Esophagus muscularis mucosa (tissue), 4 donors: ENCODE data around the gene ZBTB4. TPM values are rescaled to one million over a fixed set of nuclear protein-coding genes. Genes with fewer than 3 reads are reported as not detected.

Experiments
- DNase-seq: peaks from one replicate; pipeline ENCODE4 v3.0.0-alpha.2; 2017; ENCODE audit errors: extremely low spot score
- H3K27ac ChIP-seq, 4 donors: fragments of 200-600 bp; sonication (generic); replicated peaks in 1 of 4; 1 replicate in 3 of 4; 2 replicates in 1 of 4; pipeline ENCODE4 v1.5.1; 2016 to 2019; ENCODE audit warnings: mild to moderate bottlenecking in 1 of 4
- H3K27me3 ChIP-seq, 4 donors: fragments of 200-600 bp; sonication (generic); one replicate each; pipeline versions ENCODE4 v1.5.1 to v1.6.0; 2016 to 2019
- H3K36me3 ChIP-seq, 4 donors: fragments of 200-600 bp; sonication (generic); one replicate each; pipeline ENCODE4 v1.5.1; 2016 to 2019
- H3K4me1 ChIP-seq, 4 donors: fragments of 200-600 bp; sonication (generic); one replicate each; pipeline ENCODE4 v1.5.1; 2016 to 2019
- H3K4me3 ChIP-seq, 4 donors: fragments of 200-600 bp; sonication (generic); 1 replicate in 2 of 4; 2 replicates in 2 of 4; pipeline ENCODE4 v1.5.1; 2016 to 2019; ENCODE audit warnings: mild to moderate bottlenecking in 4 of 4, moderate library complexity in 1 of 4
- H3K9me3 ChIP-seq, 4 donors: fragments of 200-600 bp; sonication (generic); 1 replicate in 3 of 4; 2 replicates in 1 of 4; pipeline ENCODE4 v1.5.1; 2016 to 2019
- EP300 ChIP-seq: sonication (generic); formaldehyde crosslinking; IDR thresholded peaks from one replicate; pipeline ENCODE4 v1.6.1; 2017; ENCODE audit warnings: antibody characterized with exemption
- POLR2A ChIP-seq: fragments of 450-650 bp; IDR thresholded peaks from one replicate; pipeline ENCODE4 v1.6.1; 2017; ENCODE audit warnings: antibody characterized with exemption, moderate library complexity, mild to moderate bottlenecking, low read depth
- POLR2AphosphoS5 ChIP-seq, 2 donors: sonication (generic); formaldehyde crosslinking; IDR thresholded peaks; one replicate each; pipeline ENCODE4 v1.6.1; 2017; ENCODE audit warnings: antibody characterized with exemption in 2 of 2
- WGBS: methylation state at CpG from one replicate; pipeline ENCODE4 v1.1.5; 2018; 5-methylcytosine and 5-hydroxymethylcytosine counted together
- intact Hi-C: fragments of 100-400 bp; cut with DNase I; formaldehyde crosslinking; loops from one replicate; pipeline ENCODE4 v1.15.1; 2023
- total RNA-seq, 4 donors: library from RNA; depleted of rRNA; stranded (reverse); fragments of >200 nt; gene quantifications; one replicate each; pipeline versions ENCODE4 v1.1.0 to v1.2.1, GENCODE V29; 2016
- TF ChIP-seq, protein P1 (sequence below), 3 experiments: fragments of 200-600 bp in 2 of 3; fragments of 450-650 bp in 1 of 3; sonication (generic) in 2 of 3; IDR thresholded peaks; one replicate each; pipeline ENCODE4 v1.5.1; 2017 to 2019; ENCODE audit warnings: antibody characterized with exemption in 3 of 3, mild to moderate bottlenecking in 2 of 3, moderate library complexity in 1 of 3

The ZBTB4 gene
- total RNA-seq, 4 donors from 2014 or later, result 57.5 to 113 (median 87.7) TPM

DNA sequence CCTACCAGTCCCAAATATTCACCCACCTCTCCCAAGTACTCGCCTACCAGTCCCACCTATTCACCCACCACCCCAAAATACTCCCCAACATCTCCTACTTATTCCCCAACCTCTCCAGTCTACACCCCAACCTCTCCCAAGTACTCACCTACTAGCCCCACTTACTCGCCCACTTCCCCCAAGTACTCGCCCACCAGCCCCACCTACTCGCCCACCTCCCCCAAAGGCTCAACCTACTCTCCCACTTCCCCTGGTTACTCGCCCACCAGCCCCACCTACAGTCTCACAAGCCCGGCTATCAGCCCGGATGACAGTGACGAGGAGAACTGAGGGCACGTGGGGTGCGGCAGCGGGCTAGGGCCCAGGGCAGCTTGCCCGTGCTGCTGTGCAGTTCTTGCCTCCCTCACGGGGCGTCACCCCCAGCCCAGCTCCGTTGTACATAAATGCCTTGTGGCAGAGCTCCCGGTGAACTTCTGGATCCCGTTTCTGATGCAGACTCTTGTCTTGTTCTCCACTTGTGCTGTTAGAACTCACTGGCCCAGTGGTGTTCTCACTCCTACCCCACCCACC, 34.5 kb upstream of the ZBTB4 start:
- no peaks in the 10 kb centered on the region for H3K27me3 ChIP-seq
- no peaks in the 10 kb centered on the region for H3K9me3 ChIP-seq
- TF ChIP-seq, protein P1, sequence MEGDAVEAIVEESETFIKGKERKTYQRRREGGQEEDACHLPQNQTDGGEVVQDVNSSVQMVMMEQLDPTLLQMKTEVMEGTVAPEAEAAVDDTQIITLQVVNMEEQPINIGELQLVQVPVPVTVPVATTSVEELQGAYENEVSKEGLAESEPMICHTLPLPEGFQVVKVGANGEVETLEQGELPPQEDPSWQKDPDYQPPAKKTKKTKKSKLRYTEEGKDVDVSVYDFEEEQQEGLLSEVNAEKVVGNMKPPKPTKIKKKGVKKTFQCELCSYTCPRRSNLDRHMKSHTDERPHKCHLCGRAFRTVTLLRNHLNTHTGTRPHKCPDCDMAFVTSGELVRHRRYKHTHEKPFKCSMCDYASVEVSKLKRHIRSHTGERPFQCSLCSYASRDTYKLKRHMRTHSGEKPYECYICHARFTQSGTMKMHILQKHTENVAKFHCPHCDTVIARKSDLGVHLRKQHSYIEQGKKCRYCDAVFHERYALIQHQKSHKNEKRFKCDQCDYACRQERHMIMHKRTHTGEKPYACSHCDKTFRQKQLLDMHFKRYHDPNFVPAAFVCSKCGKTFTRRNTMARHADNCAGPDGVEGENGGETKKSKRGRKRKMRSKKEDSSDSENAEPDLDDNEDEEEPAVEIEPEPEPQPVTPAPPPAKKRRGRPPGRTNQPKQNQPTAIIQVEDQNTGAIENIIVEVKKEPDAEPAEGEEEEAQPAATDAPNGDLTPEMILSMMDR (IDR thresholded peaks at IDR 0.05), result no peak
- TF ChIP-seq EP300 (no peak), POLR2A (no peak), POLR2AphosphoS5 (IDR thresholded peaks at IDR 0.05) (no peak)
- peaks cover 0 to 6% (median 0%) of the 10 kb centered on the region in 4 donors for H3K4me1 ChIP-seq
- WGBS, result 73% methylated on average over 17 of the region's 17 CpGs
- intact Hi-C loops, result loop anchor here (2.0 kb wide), 2 partner anchors 45 to 75 kb away; partner anchors contain the start of gene TNFSF13
- H3K36me3 ChIP-seq, result peaks cover 44 to 62% (median 55%) of the 10 kb centered on the region in 4 donors
- H3K27ac ChIP-seq, result no peak overlapping the region
- no peak overlapping the region for H3K4me3 ChIP-seq
- no peak for DNase-seq

DNA sequence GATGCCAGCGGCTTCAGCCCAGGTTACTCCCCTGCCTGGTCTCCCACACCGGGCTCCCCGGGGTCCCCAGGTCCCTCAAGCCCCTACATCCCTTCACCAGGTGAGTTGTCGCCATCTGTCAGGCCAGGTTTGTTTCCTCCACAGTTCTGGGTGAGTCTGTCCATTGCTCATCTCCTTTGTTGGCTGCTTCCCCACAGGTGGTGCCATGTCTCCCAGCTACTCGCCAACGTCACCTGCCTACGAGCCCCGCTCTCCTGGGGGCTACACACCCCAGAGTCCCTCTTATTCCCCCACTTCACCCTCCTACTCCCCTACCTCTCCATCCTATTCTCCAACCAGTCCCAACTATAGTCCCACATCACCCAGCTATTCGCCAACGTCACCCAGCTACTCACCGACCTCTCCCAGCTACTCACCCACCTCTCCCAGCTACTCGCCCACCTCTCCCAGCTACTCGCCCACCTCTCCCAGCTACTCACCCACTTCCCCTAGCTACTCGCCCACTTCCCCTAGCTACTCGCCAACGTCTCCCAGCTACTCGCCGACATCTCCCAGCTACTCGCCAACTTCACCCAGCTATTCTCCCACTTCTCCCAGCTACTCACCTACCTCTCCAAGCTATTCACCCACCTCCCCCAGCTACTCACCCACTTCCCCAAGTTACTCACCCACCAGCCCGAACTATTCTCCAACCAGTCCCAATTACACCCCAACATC, 33.6 kb upstream of the ZBTB4 start:
- Histone ChIP-seq H3K9me3 (no peaks in the 10 kb centered on the region), H3K4me1 (peaks cover 0 to 6% (median 0%) of the 10 kb centered on the region in 4 donors), H3K27ac (no peak overlapping the region), H3K27me3 (no peaks in the 10 kb centered on the region), H3K4me3 (no peak overlapping the region), H3K36me3 (peaks cover 52 to 72% (median 65%) of the 10 kb centered on the region in 4 donors)
- WGBS, result 86% methylated on average over 20 of the region's 20 CpGs
- no peak for TF ChIP-seq POLR2A
- intact Hi-C loops, result no loop called here
- no peak for DNase-seq

DNA sequence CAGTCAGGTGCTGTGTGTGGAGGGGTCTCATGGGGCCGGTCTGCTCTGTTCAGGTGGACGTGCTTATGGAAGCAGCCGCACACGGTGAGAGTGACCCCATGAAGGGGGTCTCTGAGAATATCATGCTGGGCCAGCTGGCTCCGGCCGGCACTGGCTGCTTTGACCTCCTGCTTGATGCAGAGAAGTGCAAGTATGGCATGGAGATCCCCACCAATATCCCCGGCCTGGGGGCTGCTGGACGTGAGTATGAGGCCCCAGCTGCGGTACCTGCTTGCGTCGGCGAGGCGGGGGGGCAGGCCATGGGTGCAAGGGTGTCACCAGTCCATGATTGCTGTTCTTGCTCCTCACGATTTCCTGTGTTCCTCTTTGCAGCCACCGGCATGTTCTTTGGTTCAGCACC, 32.7 kb upstream of the ZBTB4 start:
- intact Hi-C loops, result no loop called here
- Histone ChIP-seq H3K27ac (no peak overlapping the region), H3K36me3 (peaks cover 52 to 80% (median 72%) of the 10 kb centered on the region in 4 donors), H3K4me1 (peaks cover 0 to 6% (median 0%) of the 10 kb centered on the region in 4 donors), H3K4me3 (no peak overlapping the region), H3K9me3 (no peaks in the 10 kb centered on the region), H3K27me3 (no peaks in the 10 kb centered on the region)
- DNase-seq, result no peak
- no peak for TF ChIP-seq POLR2AphosphoS5 (IDR thresholded peaks at IDR 0.05)
- TF ChIP-seq, protein P1 (IDR thresholded peaks at IDR 0.05), result no peak
- TF ChIP-seq POLR2A, result no peak
- no peak for TF ChIP-seq EP300
- WGBS, result 90% methylated on average over 14 of the region's 15 CpGs

DNA sequence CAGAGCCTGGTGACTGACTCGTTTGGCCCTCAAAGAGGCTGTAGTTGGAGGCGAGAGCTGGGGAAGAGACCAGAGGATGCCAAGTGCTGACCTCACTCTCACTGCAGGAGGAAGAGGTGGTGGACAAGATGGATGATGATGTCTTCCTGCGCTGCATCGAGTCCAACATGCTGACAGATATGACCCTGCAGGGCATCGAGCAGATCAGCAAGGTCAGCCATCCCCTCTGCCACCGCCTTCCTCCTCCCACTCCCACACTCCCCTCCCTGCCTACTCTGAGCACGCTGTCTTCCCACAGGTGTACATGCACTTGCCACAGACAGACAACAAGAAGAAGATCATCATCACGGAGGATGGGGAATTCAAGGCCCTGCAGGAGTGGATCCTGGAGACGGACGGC, 31.7 kb upstream of the ZBTB4 start:
- peaks cover 52 to 90% (median 82%) of the 10 kb centered on the region in 4 donors for H3K36me3 ChIP-seq

DNA sequence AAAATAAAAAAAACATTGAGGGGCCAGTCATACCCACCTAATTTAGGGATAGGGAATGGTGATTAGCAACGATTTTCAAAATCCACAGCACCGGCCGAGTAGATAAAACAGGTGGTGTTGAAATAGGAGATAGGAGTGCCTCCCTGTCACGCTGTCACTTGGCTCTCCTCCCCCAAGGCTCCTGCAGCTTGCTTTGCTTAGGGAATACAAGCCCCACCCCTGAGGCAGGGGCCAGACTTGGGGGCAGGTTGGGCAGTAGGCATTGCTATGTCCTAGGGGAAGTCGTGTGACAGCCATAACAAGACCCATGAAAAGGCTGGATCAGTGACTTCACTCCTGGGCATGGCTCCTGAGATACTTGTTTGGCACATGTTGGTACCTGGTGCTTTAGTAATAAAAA, 30.5 kb upstream of the ZBTB4 start:
- H3K4me1 ChIP-seq, result peaks cover 0 to 2% (median 0%) of the 10 kb centered on the region in 4 donors
- H3K27ac ChIP-seq, result no peak overlapping the region
- TF ChIP-seq POLR2AphosphoS5 (IDR thresholded peaks at IDR 0.05) (no peak), EP300 (no peak), POLR2A (no peak)
- TF ChIP-seq, protein P1 (IDR thresholded peaks at IDR 0.05), result no peak
- no peaks in the 10 kb centered on the region for H3K27me3 ChIP-seq
- H3K4me3 ChIP-seq, result no peak overlapping the region
- DNase-seq, result no peak
- H3K36me3 ChIP-seq, result peaks cover 54 to 97% (median 93%) of the 10 kb centered on the region in 4 donors
- intact Hi-C loops, result no loop called here
- H3K9me3 ChIP-seq, result no peaks in the 10 kb centered on the region
- whole genome bisulfite sequencing, result 76% methylated on average over 5 of the region's 5 CpGs

More for the DNA sequence above, 31.7 kb upstream of the ZBTB4 start:
- Histone ChIP-seq H3K27ac (no peak overlapping the region), H3K4me1 (peaks cover 0 to 6% (median 0%) of the 10 kb centered on the region in 4 donors), H3K27me3 (no peaks in the 10 kb centered on the region), H3K4me3 (no peak overlapping the region), H3K9me3 (no peaks in the 10 kb centered on the region)
- intact Hi-C loops, result no loop called here
- 62% methylated on average over 10 of the region's 10 CpGs for WGBS
- TF ChIP-seq, protein P1 (IDR thresholded peaks at IDR 0.05), result no peak
- TF ChIP-seq EP300 (no peak), POLR2A (no peak), POLR2AphosphoS5 (IDR thresholded peaks at IDR 0.05) (no peak)
- no peak for DNase-seq
